ENCODE measurements around the gene ILK.

Gene ILK

DNA sequence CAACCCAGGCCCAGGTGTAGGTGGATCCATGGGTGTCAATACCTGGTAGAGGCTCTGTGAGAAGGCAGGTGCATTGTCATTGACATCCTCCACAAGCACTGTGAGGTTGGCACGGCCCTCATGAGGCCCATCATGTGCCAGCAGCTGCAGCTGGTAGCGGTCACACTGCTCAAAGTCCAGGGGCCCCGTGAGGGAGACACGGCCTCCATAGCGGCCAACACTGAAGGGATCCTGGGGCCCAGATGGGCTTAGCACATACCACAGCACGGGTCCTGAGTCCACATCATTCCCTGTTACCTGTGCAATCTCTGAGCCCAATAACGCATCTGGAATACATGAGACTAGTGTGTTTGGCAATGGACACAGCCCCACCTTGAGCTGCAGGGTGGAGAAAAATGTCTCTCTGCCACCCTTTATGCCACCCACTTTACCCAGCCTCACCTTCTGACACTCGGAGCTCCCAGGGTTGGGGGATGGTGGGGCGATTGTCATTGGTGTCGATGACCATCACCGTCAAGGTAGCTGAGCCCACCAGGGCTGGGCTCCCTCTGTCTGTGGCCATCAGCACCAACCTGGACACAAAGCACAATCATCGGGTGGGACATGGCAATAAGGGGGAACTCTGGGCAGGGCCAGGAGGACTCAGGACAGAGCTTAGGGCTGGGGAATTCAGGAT lies 21.7 kb downstream of the ILK start:
- Histone ChIP-seq H4K91ac (ENCODE audit: low read length) (no peak overlapping the region), H3K14ac (ENCODE audit: low read length in 2 of 2) (no peak overlapping the region), H3K27me3 (ENCODE audit: control insufficient read depth in 1 of 2, insufficient read depth in 1 of 2, low read length in 2 of 2) (peaks cover 0 to 26% of the 10 kb centered on the region in 2 experiments), H3K4me3 (ENCODE audit: insufficient read depth in 1 of 2, low read depth in 1 of 2, low read length in 2 of 2) (no peak overlapping the region), H3K27ac (ENCODE audit: low read length, poor library complexity, severe bottlenecking) (no peak overlapping the region), H3K18ac (ENCODE audit: low read depth in 1 of 2, low read length in 2 of 2) (no peak overlapping the region), H2BK120ac (ENCODE audit: low read depth, low read length) (no peak overlapping the region), H2AK5ac (ENCODE audit: low read length, severe bottlenecking) (no peak overlapping the region), H2AFZ (ENCODE audit: low read depth, low read length) (no peak overlapping the region), H2BK5ac (ENCODE audit: low read depth, low read length, poor library complexity, severe bottlenecking) (no peak overlapping the region), H3K79me1 (replicated peaks; ENCODE audit: low read length, poor library complexity, severe bottlenecking) (no peaks in the 10 kb centered on the region), H3K4ac (ENCODE audit: low read depth in 1 of 2, low read length in 2 of 2) (no peak overlapping the region), H4K8ac (ENCODE audit: low read length) (no peak overlapping the region), H3K9ac (ENCODE audit: low read length) (no peak overlapping the region), H3K9me3 (ENCODE audit: control insufficient read depth, low read length) (no peaks in the 10 kb centered on the region), H2BK12ac (ENCODE audit: low read length in 2 of 2) (no peak overlapping the region), H3K36me3 (ENCODE audit: control insufficient read depth in 1 of 2, insufficient read depth in 2 of 2, low read depth in 1 of 2, low read length in 2 of 2) (peaks cover 7 to 49% of the 10 kb centered on the region in 2 experiments), H3K4me2 (ENCODE audit: low read length, poor library complexity, severe bottlenecking) (no peak overlapping the region), H3K23ac (ENCODE audit: low read length in 2 of 2) (no peak overlapping the region), H2BK15ac (ENCODE audit: low read depth, poor library complexity, severe bottlenecking) (no peak overlapping the region), H3K4me1 (ENCODE audit: control insufficient read depth, insufficient read depth, low read depth, low read length) (no peaks in the 10 kb centered on the region)
- DNase-seq: no peak
- 96% methylated on average over 12 of the region's 12 CpGs for WGBS

DNA sequence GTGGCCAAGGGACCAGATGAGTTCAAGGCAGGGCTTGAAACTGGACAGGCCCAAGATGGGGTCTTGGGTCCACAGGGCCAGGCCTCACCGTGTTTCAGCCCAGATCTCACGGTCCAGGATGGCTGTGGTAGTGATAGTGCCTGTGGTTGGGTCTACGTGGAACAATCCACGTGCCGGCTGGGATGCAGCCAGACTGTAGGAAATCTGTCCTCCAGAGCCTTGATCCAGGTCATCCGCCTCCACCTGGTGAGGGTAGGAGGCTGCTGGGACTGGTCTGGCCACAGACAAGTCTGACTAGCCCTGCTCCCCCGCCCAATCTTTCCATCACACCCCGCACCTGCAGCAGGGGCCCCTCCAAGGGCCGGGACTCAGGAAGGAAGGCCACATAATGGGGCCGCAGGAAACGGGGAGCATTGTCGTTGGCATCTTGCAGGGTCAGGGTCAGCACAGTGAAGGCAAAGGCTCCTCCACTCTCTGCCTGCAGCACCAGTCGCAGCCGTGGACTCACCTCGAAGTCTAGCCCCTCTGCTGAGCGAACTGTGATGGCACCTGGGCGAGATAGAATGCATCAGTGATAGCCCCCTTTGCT lies 22.4 kb downstream of the ILK start:
- 96% methylated on average over 17 of the region's 17 CpGs for WGBS
- H3K4me1 ChIP-seq (ENCODE audit: control insufficient read depth, insufficient read depth, low read depth, low read length): no peaks in the 10 kb centered on the region
- no peak overlapping the region for H3K9ac ChIP-seq (ENCODE audit: low read length)
- no peak for DNase-seq
- H3K27me3 ChIP-seq (ENCODE audit: control insufficient read depth in 1 of 2, insufficient read depth in 1 of 2, low read length in 2 of 2): peaks cover 0 to 26% of the 10 kb centered on the region in 2 experiments
- no peak overlapping the region for H3K4me2 ChIP-seq (ENCODE audit: low read length, poor library complexity, severe bottlenecking)
- no peak overlapping the region for H2AK5ac ChIP-seq (ENCODE audit: low read length, severe bottlenecking)
- H4K91ac ChIP-seq (ENCODE audit: low read length): no peak overlapping the region
- no peak overlapping the region for H2BK5ac ChIP-seq (ENCODE audit: low read depth, low read length, poor library complexity, severe bottlenecking)
- H3K79me1 ChIP-seq (replicated peaks; ENCODE audit: low read length, poor library complexity, severe bottlenecking): no peaks in the 10 kb centered on the region
- no peak overlapping the region for H3K14ac ChIP-seq (ENCODE audit: low read length in 2 of 2)
- no peak overlapping the region for H3K4me3 ChIP-seq (ENCODE audit: insufficient read depth in 1 of 2, low read depth in 1 of 2, low read length in 2 of 2)
- H3K4ac ChIP-seq (ENCODE audit: low read depth in 1 of 2, low read length in 2 of 2): no peak overlapping the region
- no peaks in the 10 kb centered on the region for H3K9me3 ChIP-seq (ENCODE audit: control insufficient read depth, low read length)
- H2BK12ac ChIP-seq (ENCODE audit: low read length in 2 of 2): no peak overlapping the region
- H3K23ac ChIP-seq (ENCODE audit: low read length in 2 of 2): no peak overlapping the region
- H2BK15ac ChIP-seq (ENCODE audit: low read depth, poor library complexity, severe bottlenecking): no peak overlapping the region
- no peak overlapping the region for H4K8ac ChIP-seq (ENCODE audit: low read length)
- H3K27ac ChIP-seq (ENCODE audit: low read length, poor library complexity, severe bottlenecking): no peak overlapping the region
- peaks cover 7 to 52% of the 10 kb centered on the region in 2 experiments for H3K36me3 ChIP-seq (ENCODE audit: control insufficient read depth in 1 of 2, insufficient read depth in 2 of 2, low read depth in 1 of 2, low read length in 2 of 2)
- no peak overlapping the region for H2BK120ac ChIP-seq (ENCODE audit: low read depth, low read length)
- H3K18ac ChIP-seq (ENCODE audit: low read depth in 1 of 2, low read length in 2 of 2): no peak overlapping the region
- no peak overlapping the region for H2AFZ ChIP-seq (ENCODE audit: low read depth, low read length)

DNA sequence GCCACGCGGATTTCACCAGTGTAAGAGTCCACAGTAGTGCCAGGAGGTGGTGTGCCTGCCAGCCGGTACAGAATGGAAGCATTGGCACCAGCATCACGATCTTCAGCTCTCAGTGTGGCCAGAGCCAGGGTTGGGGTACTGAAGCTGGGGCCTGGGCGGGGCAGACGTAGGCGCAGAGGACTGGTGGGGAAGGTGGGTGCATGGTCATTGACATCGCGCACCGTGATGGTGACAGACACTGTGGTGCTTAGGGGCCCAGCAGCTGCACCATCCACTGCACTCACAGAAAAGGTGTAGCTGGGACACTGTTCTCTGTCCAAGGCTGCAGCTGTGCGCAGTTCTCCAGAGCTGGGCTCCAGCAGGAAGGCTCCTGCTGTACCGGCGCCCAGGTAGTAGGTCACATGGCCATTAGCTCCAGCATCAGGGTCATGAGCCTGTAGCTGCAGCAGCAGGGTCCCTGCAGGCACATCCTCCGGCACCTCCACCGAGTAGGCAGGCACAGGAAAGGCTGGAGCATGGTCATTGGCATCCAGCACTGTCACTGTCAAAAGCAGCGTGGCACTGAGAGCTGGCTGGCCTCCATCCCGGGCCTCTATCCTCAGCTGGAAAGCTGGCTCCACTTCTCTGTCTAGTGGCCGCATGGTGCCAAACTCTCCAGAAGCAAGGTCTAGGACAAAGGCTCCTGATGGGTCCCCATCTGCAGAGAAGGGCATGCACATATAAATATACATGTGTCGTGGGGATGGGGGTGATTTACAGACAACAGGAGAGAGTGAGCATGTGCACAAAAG lies 23.6 kb downstream of the ILK start:
- no peak overlapping the region for H4K91ac ChIP-seq (ENCODE audit: low read length)
- 98% methylated on average over 19 of the region's 19 CpGs for WGBS

GRCh38 chr11:6627762-6628241 lies 24.2 kb downstream of the ILK start:
- H2BK12ac ChIP-seq (ENCODE audit: low read length in 2 of 2): no peak overlapping the region
- no peak overlapping the region for H2AFZ ChIP-seq (ENCODE audit: low read depth, low read length)
- no peak overlapping the region for H2AK5ac ChIP-seq (ENCODE audit: low read length, severe bottlenecking)
- no peaks in the 10 kb centered on the region for H3K79me1 ChIP-seq (replicated peaks; ENCODE audit: low read length, poor library complexity, severe bottlenecking)
- no peak overlapping the region for H3K14ac ChIP-seq (ENCODE audit: low read length in 2 of 2)
- no peaks in the 10 kb centered on the region for H3K9me3 ChIP-seq (ENCODE audit: control insufficient read depth, low read length)
- no peak overlapping the region for H3K4me3 ChIP-seq (ENCODE audit: insufficient read depth in 1 of 2, low read depth in 1 of 2, low read length in 2 of 2)
- no peak for DNase-seq
- H4K8ac ChIP-seq (ENCODE audit: low read length): no peak overlapping the region
- no peak overlapping the region for H3K27ac ChIP-seq (ENCODE audit: low read length, poor library complexity, severe bottlenecking)
- H4K91ac ChIP-seq (ENCODE audit: low read length): no peak overlapping the region
- no peak overlapping the region for H2BK5ac ChIP-seq (ENCODE audit: low read depth, low read length, poor library complexity, severe bottlenecking)
- H2BK15ac ChIP-seq (ENCODE audit: low read depth, poor library complexity, severe bottlenecking): no peak overlapping the region
- H3K9ac ChIP-seq (ENCODE audit: low read length): no peak overlapping the region
- H3K36me3 ChIP-seq (ENCODE audit: control insufficient read depth in 1 of 2, insufficient read depth in 2 of 2, low read depth in 1 of 2, low read length in 2 of 2): peaks cover 7 to 66% of the 10 kb centered on the region in 2 experiments
- peaks cover 0 to 22% of the 10 kb centered on the region in 2 experiments for H3K27me3 ChIP-seq (ENCODE audit: control insufficient read depth in 1 of 2, insufficient read depth in 1 of 2, low read length in 2 of 2)
- no peak overlapping the region for H2BK120ac ChIP-seq (ENCODE audit: low read depth, low read length)
- no peak overlapping the region for H3K4ac ChIP-seq (ENCODE audit: low read depth in 1 of 2, low read length in 2 of 2)
- no peak overlapping the region for H3K23ac ChIP-seq (ENCODE audit: low read length in 2 of 2)
- H3K4me1 ChIP-seq (ENCODE audit: control insufficient read depth, insufficient read depth, low read depth, low read length): no peaks in the 10 kb centered on the region
- WGBS: 100% methylated on average over 1 of the region's 2 CpGs
- no peak overlapping the region for H3K18ac ChIP-seq (ENCODE audit: low read depth in 1 of 2, low read length in 2 of 2)
- no peak overlapping the region for H3K4me2 ChIP-seq (ENCODE audit: low read length, poor library complexity, severe bottlenecking)

More for the DNA sequence above, 23.6 kb downstream of the ILK start:
- Histone ChIP-seq H2BK12ac (ENCODE audit: low read length in 2 of 2) (no peak overlapping the region), H3K4ac (ENCODE audit: low read depth in 1 of 2, low read length in 2 of 2) (no peak overlapping the region), H3K27me3 (ENCODE audit: control insufficient read depth in 1 of 2, insufficient read depth in 1 of 2, low read length in 2 of 2) (peaks cover 0 to 22% of the 10 kb centered on the region in 2 experiments), H3K14ac (ENCODE audit: low read length in 2 of 2) (no peak overlapping the region), H3K4me1 (ENCODE audit: control insufficient read depth, insufficient read depth, low read depth, low read length) (no peaks in the 10 kb centered on the region), H3K4me3 (ENCODE audit: insufficient read depth in 1 of 2, low read depth in 1 of 2, low read length in 2 of 2) (no peak overlapping the region), H3K18ac (ENCODE audit: low read depth in 1 of 2, low read length in 2 of 2) (no peak overlapping the region), H2AFZ (ENCODE audit: low read depth, low read length) (no peak overlapping the region), H3K4me2 (ENCODE audit: low read length, poor library complexity, severe bottlenecking) (no peak overlapping the region), H3K23ac (ENCODE audit: low read length in 2 of 2) (no peak overlapping the region), H4K8ac (ENCODE audit: low read length) (no peak overlapping the region), H2BK5ac (ENCODE audit: low read depth, low read length, poor library complexity, severe bottlenecking) (no peak overlapping the region), H3K9ac (ENCODE audit: low read length) (no peak overlapping the region), H2AK5ac (ENCODE audit: low read length, severe bottlenecking) (no peak overlapping the region), H2BK15ac (ENCODE audit: low read depth, poor library complexity, severe bottlenecking) (no peak overlapping the region), H3K9me3 (ENCODE audit: control insufficient read depth, low read length) (no peaks in the 10 kb centered on the region), H3K27ac (ENCODE audit: low read length, poor library complexity, severe bottlenecking) (no peak overlapping the region), H2BK120ac (ENCODE audit: low read depth, low read length) (no peak overlapping the region), H3K36me3 (ENCODE audit: control insufficient read depth in 1 of 2, insufficient read depth in 2 of 2, low read depth in 1 of 2, low read length in 2 of 2) (peaks cover 7 to 59% of the 10 kb centered on the region in 2 experiments), H3K79me1 (replicated peaks; ENCODE audit: low read length, poor library complexity, severe bottlenecking) (no peaks in the 10 kb centered on the region)
- no peak for DNase-seq
